HG03432 (cell line): ENCODE measurements around the gene HYOU1.
A peak's percentile ranks its signal among the peaks of the same experiment; 100 is the strongest.
"Not testable (repeated sequence)": the region's sequence is repeated elsewhere in the genome, so short reads cannot be mapped to it uniquely, and the experiment has no call there.

Experiments used
- ATAC-seq: cut with Tn5 transposase; IDR thresholded peaks from one replicate; pipeline ENCODE4 v1.9.1; 2021; ENCODE audit warnings: mild to moderate bottlenecking, moderate library complexity; ENCODE audit not compliant: unreplicated experiment

HYOU1 gene

GRCh38 chr11:119057000-119057769 is at the start of gene HYOU1:
Gene HYOU1 (minus strand): TSS chr11:119057205. CDS start chr11:119056160, 1,045 bp downstream.
- peak; percentile 91 for ATAC-seq

- no peak for ATAC-seq
These were observed 46.8 kb upstream of the HYOU1 start for GRCh38 chr11:119103793-119104192.

GRCh38 chr11:119103161-119103664 is 46.2 kb upstream of the HYOU1 start:
- not testable (repeated sequence) for ATAC-seq

GRCh38 chr11:119101759-119102423 is 44.9 kb upstream of the HYOU1 start, which contains the start of gene DPAGT1:
Gene DPAGT1 (minus strand): TSS chr11:119101853. CDS start chr11:119101655, 198 bp downstream.
- ATAC-seq: peak; percentile 80

GRCh38 chr11:119100994-119101758 is 44.2 kb upstream of the HYOU1 start:
- peak; percentile 24 for ATAC-seq

- ATAC-seq: no peak
These were observed 43.4 kb upstream of the HYOU1 start for GRCh38 chr11:119100246-119100970.

- ATAC-seq: no peak
These were observed 42.7 kb upstream of the HYOU1 start for GRCh38 chr11:119099711-119100110.

- peak; percentile 84 for ATAC-seq
These were observed 38.3 kb upstream of the HYOU1 start for GRCh38 chr11:119095066-119095880.

- ATAC-seq: peak; percentile 42
These were observed 37.7 kb upstream of the HYOU1 start for GRCh38 chr11:119094816-119095065.

- peak; percentile 4 for ATAC-seq
These were observed 37.2 kb upstream of the HYOU1 start for GRCh38 chr11:119093942-119094815.

GRCh38 chr11:119092880-119093842 is 36.2 kb upstream of the HYOU1 start:
- no peak for ATAC-seq

- no peak for ATAC-seq
These were observed 35.2 kb upstream of the HYOU1 start for GRCh38 chr11:119091966-119092879.

- no peak for ATAC-seq
These were observed 34.2 kb upstream of the HYOU1 start for GRCh38 chr11:119091178-119091577.

- no peak for ATAC-seq
These were observed 32.3 kb upstream of the HYOU1 start for GRCh38 chr11:119089319-119089718.

GRCh38 chr11:119088406-119088805 is 31.4 kb upstream of the HYOU1 start:
- no peak for ATAC-seq

GRCh38 chr11:119087747-119088241 is 30.8 kb upstream of the HYOU1 start:
- no peak for ATAC-seq

- ATAC-seq: no peak
These were observed 30.1 kb upstream of the HYOU1 start for GRCh38 chr11:119087123-119087522.
